Measurements from ENCODE around the gene BICRAL. TPM values are rescaled to one million over a fixed set of nuclear protein-coding genes. Genes with fewer than 3 reads are reported as not detected.

Gene BICRAL
- total and polyA plus RNA-seq, 9 of the 15 experiments (the other 6 are each of a cell fraction or from before 2014, with no cell fraction given) = 1.2 to 11.9 (median 5.6) TPM

- peak; percentile 18; the same call in 1 of the 2 replicates for TF ChIP-seq DMBX1 (CRISPR knock-in tag; IDR thresholded peaks at IDR 0.05; ENCODE audit: borderline replicate concordance)
- no peak; the same call in 1 of the 2 replicates for TF ChIP-seq NFXL1 (CRISPR knock-in tag; IDR thresholded peaks at IDR 0.05)
- TF ChIP-seq BDP1 (IDR thresholded peaks at IDR 0.05; ENCODE audit: insufficient read depth, insufficient read length) = no peak
- no peak for TF ChIP-seq ZNF699 (CRISPR knock-in tag; IDR thresholded peaks at IDR 0.05; ENCODE audit: insufficient replicate concordance)
- peak; percentile 81; the same call in 1 of the 2 replicates for TF ChIP-seq THAP12 (CRISPR knock-in tag; IDR thresholded peaks at IDR 0.05)
- peak; percentile 94 for TF ChIP-seq ETV1 (tag; conservative IDR thresholded peaks at IDR 0.05; ENCODE audit: low read depth)
- TF ChIP-seq ZNF644 (tag; IDR thresholded peaks at IDR 0.05; ENCODE audit: low read depth) = peak; percentile 87
- peak; percentile 85 for TF ChIP-seq ZNF143 (CRISPR knock-in tag; IDR thresholded peaks at IDR 0.05)
- TF ChIP-seq, protein P1, sequence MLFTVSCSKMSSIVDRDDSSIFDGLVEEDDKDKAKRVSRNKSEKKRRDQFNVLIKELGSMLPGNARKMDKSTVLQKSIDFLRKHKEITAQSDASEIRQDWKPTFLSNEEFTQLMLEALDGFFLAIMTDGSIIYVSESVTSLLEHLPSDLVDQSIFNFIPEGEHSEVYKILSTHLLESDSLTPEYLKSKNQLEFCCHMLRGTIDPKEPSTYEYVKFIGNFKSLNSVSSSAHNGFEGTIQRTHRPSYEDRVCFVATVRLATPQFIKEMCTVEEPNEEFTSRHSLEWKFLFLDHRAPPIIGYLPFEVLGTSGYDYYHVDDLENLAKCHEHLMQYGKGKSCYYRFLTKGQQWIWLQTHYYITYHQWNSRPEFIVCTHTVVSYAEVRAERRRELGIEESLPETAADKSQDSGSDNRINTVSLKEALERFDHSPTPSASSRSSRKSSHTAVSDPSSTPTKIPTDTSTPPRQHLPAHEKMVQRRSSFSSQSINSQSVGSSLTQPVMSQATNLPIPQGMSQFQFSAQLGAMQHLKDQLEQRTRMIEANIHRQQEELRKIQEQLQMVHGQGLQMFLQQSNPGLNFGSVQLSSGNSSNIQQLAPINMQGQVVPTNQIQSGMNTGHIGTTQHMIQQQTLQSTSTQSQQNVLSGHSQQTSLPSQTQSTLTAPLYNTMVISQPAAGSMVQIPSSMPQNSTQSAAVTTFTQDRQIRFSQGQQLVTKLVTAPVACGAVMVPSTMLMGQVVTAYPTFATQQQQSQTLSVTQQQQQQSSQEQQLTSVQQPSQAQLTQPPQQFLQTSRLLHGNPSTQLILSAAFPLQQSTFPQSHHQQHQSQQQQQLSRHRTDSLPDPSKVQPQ (CRISPR knock-in tag; IDR thresholded peaks at IDR 0.05; ENCODE audit: borderline replicate concordance) = no peak
- peak in 1 of 2 experiments; percentile 69; a peak in 2 of 4 replicates for TF ChIP-seq CSDE1 (IDR thresholded peaks at IDR 0.05)
- TF ChIP-seq ZNF407 (IDR thresholded peaks at IDR 0.05; ENCODE audit: low read depth) = peak; percentile 69
- TF ChIP-seq ZNF584 (CRISPR knock-in tag; IDR thresholded peaks at IDR 0.05; ENCODE audit: low read depth) = no peak
- 0 out of 2 replicates have a peak, but pooled peaks have one; percentile 32 for TF ChIP-seq DDX20 (tag; IDR thresholded peaks at IDR 0.05; ENCODE audit: low read depth)
Observed at GRCh38 chr6:42879372-42880239, 97.8 kb downstream of the BICRAL start, which contains the start of gene RPL7L1 (continued).

All from K562 (cell line).